H9 (cell line): ENCODE data around the gene MTHFD2. TPM values are rescaled to one million over a fixed set of nuclear protein-coding genes. Genes with fewer than 3 reads are reported as not detected.

Experiments used
- DNase-seq: peaks from one replicate; pipeline ENCODE4 v3.0.0-alpha.2; 2017
- H2AFZ ChIP-seq: one replicate; pipeline ENCODE4 v1.6.1; 2013; ENCODE audit warnings: mild to moderate bottlenecking, low read length, control low read depth, moderate library complexity
- H2AK5ac ChIP-seq: 2 replicates; pipeline ENCODE4 v1.6.1; 2013; ENCODE audit warnings: low read length, control low read depth, mixed read lengths; ENCODE audit not compliant: insufficient read length
- H2BK120ac ChIP-seq: one replicate; pipeline ENCODE4 v1.6.1; 2013; ENCODE audit warnings: low read depth, mild to moderate bottlenecking, low read length, control low read depth, inconsistent platforms; ENCODE audit not compliant: poor library complexity, severe bottlenecking
- H2BK12ac ChIP-seq: 2 replicates; pipeline ENCODE4 v1.6.1; 2013; ENCODE audit warnings: low read length, control low read depth, mixed read lengths, low read depth; ENCODE audit not compliant: insufficient read length
- H2BK15ac ChIP-seq: 2 replicates; pipeline ENCODE4 v1.6.1; 2013; ENCODE audit warnings: low read depth, low read length, control low read depth
- H2BK20ac ChIP-seq: one replicate; pipeline ENCODE4 v1.6.1; 2013; ENCODE audit warnings: low read depth, mild to moderate bottlenecking, low read length, control low read depth, inconsistent platforms; ENCODE audit not compliant: poor library complexity, severe bottlenecking
- H2BK5ac ChIP-seq: 2 replicates; pipeline ENCODE4 v1.6.1; 2013; ENCODE audit warnings: low read length, control low read depth, mixed read lengths; ENCODE audit not compliant: insufficient read length
- H3K14ac ChIP-seq: 2 replicates; pipeline ENCODE4 v1.6.1; 2013; ENCODE audit warnings: low read length, control low read depth; ENCODE audit not compliant: insufficient read depth
- H3K18ac ChIP-seq: 2 replicates; pipeline ENCODE4 v1.6.1; 2013; ENCODE audit warnings: low read depth, mild to moderate bottlenecking, mixed read lengths, low read length, control low read depth; ENCODE audit not compliant: insufficient read length
- H3K23ac ChIP-seq: 2 replicates; pipeline ENCODE4 v1.6.1; 2013; ENCODE audit warnings: low read length, control low read depth, mixed read lengths, low read depth; ENCODE audit not compliant: insufficient read length
- H3K23me2 ChIP-seq: 2 replicates; pipeline ENCODE4 v1.6.1; 2013; ENCODE audit warnings: low read depth, mild to moderate bottlenecking, mixed read lengths, low read length, control low read depth; ENCODE audit not compliant: insufficient read length, poor library complexity, severe bottlenecking
- H3K27ac ChIP-seq: 2 replicates; pipeline ENCODE4 v1.5.1; 2013; ENCODE audit warnings: low read length, control low read depth, mixed read lengths, low read depth; ENCODE audit not compliant: insufficient read length
- H3K27me3 ChIP-seq: 2 replicates; pipeline ENCODE4 v1.6.1; 2013; ENCODE audit warnings: low read length, control low read depth, inconsistent platforms; ENCODE audit not compliant: insufficient read depth
- H3K4ac ChIP-seq: 2 replicates; pipeline ENCODE4 v1.6.1; 2013; ENCODE audit warnings: low read depth, mild to moderate bottlenecking, control low read depth, inconsistent platforms, low read length, moderate library complexity
- H3K4me1 ChIP-seq: 2 replicates; pipeline ENCODE4 v1.6.1; 2013; ENCODE audit warnings: low read length, control low read depth, inconsistent platforms; ENCODE audit not compliant: insufficient read depth
- H3K4me2 ChIP-seq: 2 replicates; pipeline ENCODE4 v1.6.1; 2013; ENCODE audit warnings: low read length, control low read depth, mixed read lengths; ENCODE audit not compliant: insufficient read length, insufficient read depth
- H3K56ac ChIP-seq: 2 replicates; pipeline ENCODE4 v1.6.1; 2013; ENCODE audit warnings: low read depth, mild to moderate bottlenecking, mixed read lengths, low read length, control low read depth; ENCODE audit not compliant: insufficient read length
- H3K79me1 ChIP-seq: 2 replicates; pipeline ENCODE4 v1.6.1; 2013; ENCODE audit warnings: low read depth, mild to moderate bottlenecking, moderate library complexity, low read length, control low read depth, inconsistent platforms; ENCODE audit not compliant: insufficient read depth, poor library complexity, severe bottlenecking
- H3K79me2 ChIP-seq: 2 replicates; pipeline ENCODE4 v1.6.1; 2013; ENCODE audit warnings: low read length, control low read depth, inconsistent platforms; ENCODE audit not compliant: insufficient read depth
- H3K9ac ChIP-seq: 2 replicates; pipeline ENCODE4 v1.6.1; 2013; ENCODE audit warnings: low read length, control low read depth, mixed read lengths; ENCODE audit not compliant: insufficient read length; ENCODE audit errors: extremely low read depth
- H3K9me3 ChIP-seq: one replicate; pipeline ENCODE4 v1.6.1; 2013; ENCODE audit warnings: low read depth, low read length, inconsistent platforms; ENCODE audit not compliant: control insufficient read depth
- H3T11ph ChIP-seq: one replicate; pipeline ENCODE4 v1.6.1; 2013; ENCODE audit warnings: mild to moderate bottlenecking, low read length, control low read depth, inconsistent platforms
- H4K20me1 ChIP-seq: one replicate; pipeline ENCODE4 v1.6.1; 2013; ENCODE audit not compliant: control insufficient read depth, insufficient read length, insufficient read depth
- H4K5ac ChIP-seq: 2 replicates; pipeline ENCODE4 v1.6.1; 2013; ENCODE audit warnings: low read depth, mild to moderate bottlenecking, mixed read lengths, low read length, control low read depth; ENCODE audit not compliant: insufficient read length
- H4K8ac ChIP-seq: replicated peaks from 2 replicates; pipeline ENCODE4 v1.6.1; 2013; ENCODE audit warnings: low read length, control low read depth, mixed read lengths, low read depth; ENCODE audit not compliant: insufficient read length
- H4K91ac ChIP-seq: 2 replicates; pipeline ENCODE4 v1.6.1; 2013; ENCODE audit warnings: low read depth, mild to moderate bottlenecking, moderate library complexity, mixed read lengths, low read length, control low read depth; ENCODE audit not compliant: insufficient read length
- H3K27ac Mint-ChIP-seq, 3 experiments: 2 replicates in 2 of 3; 3 replicates in 1 of 3; pipeline ENCODE4 v1.8.0; 2020 to 2021; ENCODE audit warnings: mixed read lengths in 3 of 3, mild to moderate bottlenecking in 1 of 3, moderate library complexity in 1 of 3
- H3K27me3 Mint-ChIP-seq: 2 replicates; pipeline ENCODE4 v1.8.0; 2021; ENCODE audit warnings: low read depth, mild to moderate bottlenecking, moderate library complexity, mixed read lengths
- H3K36me3 Mint-ChIP-seq, 3 experiments: 2 replicates in 2 of 3; 3 replicates in 1 of 3; pipeline ENCODE4 v1.8.0; 2020 to 2021; ENCODE audit warnings: low read depth in 3 of 3, mixed read lengths in 3 of 3; ENCODE audit not compliant: insufficient read depth in 1 of 3
- H3K4me1 Mint-ChIP-seq, 2 experiments: 2 replicates each; pipeline ENCODE4 v1.8.0; 2020; ENCODE audit warnings: mixed read lengths in 2 of 2
- H3K4me3 Mint-ChIP-seq, 2 experiments: 2 replicates in 1 of 2; 3 replicates in 1 of 2; pipeline ENCODE4 v1.8.0; 2020 to 2021; ENCODE audit warnings: mild to moderate bottlenecking in 2 of 2, mixed read lengths in 2 of 2, moderate library complexity in 1 of 2
- H3K9me3 Mint-ChIP-seq, 2 experiments: 2 replicates in 1 of 2; 3 replicates in 1 of 2; pipeline ENCODE4 v1.8.0; 2020; ENCODE audit warnings: mild to moderate bottlenecking in 2 of 2, mixed read lengths in 2 of 2, moderate library complexity in 1 of 2
- WGBS: extraction: QIAGEN DNeasy Blood & Tissue Kit; methylation state at CpG from one replicate; pipeline ENCODE4 v1.1.7; 2013; ENCODE audit warnings: missing lambda C conversion rate, low lambda C conversion rate, mixed read lengths; ENCODE audit not compliant: insufficient read length; ENCODE audit errors: extremely low coverage; 5-methylcytosine and 5-hydroxymethylcytosine counted together
- total RNA-seq: library from RNA; stranded (reverse); gene quantifications from 2 replicates; pipeline ENCODE4 v1.2.1, GENCODE V29; 2021
- TF ChIP-seq, protein P1 (sequence below): fragments of 200-600 bp; sonication (generic); conservative IDR thresholded peaks from 3 replicates; pipeline ENCODE4 v1.8.0; 2021; ENCODE audit warnings: antibody characterized with exemption, mild to moderate bottlenecking

The MTHFD2 gene
- total RNA-seq, 1 experiment from 2014 or later: 201 TPM

DNA sequence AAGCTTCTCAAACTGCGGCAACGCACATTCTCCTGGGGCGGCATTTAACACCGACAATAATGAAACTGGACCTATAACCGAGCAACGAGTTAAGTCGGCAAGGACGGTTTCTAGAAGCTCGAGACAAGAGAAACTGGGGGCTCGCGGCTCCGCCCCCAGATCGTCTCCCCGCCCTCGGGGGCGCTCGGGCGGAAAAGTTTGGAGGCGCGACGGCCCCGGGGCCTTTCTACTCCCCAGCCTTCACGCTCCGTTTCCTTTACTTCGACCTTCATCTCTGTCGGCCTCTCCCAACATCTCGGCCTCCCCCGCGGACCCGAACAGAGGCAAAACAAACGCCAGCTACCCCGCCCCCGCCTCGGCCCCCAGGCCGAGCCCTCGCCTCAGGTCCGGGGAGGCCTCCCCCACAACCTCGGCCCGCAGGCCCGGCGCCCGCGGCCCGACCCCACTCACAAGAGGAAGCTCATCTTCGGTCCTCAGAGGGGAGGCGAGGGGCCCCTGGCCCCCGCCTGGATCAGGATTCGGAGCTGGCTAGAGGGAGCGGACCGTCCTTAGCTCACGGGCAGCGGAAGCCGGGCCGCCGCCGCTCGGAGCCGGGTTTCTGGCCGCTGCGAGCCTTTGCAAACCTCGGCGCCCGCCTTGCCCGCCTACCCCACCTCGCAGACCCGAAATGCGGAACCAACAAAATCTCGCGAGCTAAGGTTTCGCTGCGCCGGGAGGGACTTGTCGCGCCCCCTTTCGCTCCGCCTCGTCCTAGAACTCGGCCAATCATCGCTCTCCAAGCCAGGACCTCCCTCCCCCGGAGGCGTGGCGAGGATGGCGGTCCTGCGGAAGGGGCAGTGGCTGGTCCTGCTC, 20.0 kb upstream of the MTHFD2 start, which contains the start of gene MOB1A:
MOB1A (minus strand) TSS at position 669 of the 852 bp plus-strand sequence; CDS start at position 464, 205 bp downstream.
- Mint-ChIP-seq H3K27me3 (no peaks in the 10 kb centered on the region), H3K4me3 (peak within 1 kb of the TSS; percentile 90 to 93), H3K36me3 (peaks cover 17 to 34% (median 21%) of the 10 kb centered on the region in 3 experiments), H3K4me1 (peaks cover 13 to 15% of the 10 kb centered on the region in 2 experiments), H3K9me3 (peaks cover 4% of the 10 kb centered on the region in 2 experiments; a peak in 3 of 5 replicates), H3K27ac (peak within 1 kb of the TSS; percentile 82 to 98 (median 93); a peak in 6 of 7 replicates)
- DNase-seq: peak; percentile 99
- Histone ChIP-seq H3K18ac (peak within 1 kb of the TSS; percentile 96), H3K9ac (peak within 1 kb of the TSS; percentile 88), H3K4me1 (no peaks in the 10 kb centered on the region), H2BK15ac (no peak within 1 kb of the TSS), H3K27me3 (no peaks in the 10 kb centered on the region), H4K5ac (no peak within 1 kb of the TSS), H3K14ac (peak within 1 kb of the TSS; percentile 93), H2BK12ac (no peak within 1 kb of the TSS), H4K8ac (no peak within 1 kb of the TSS), H2BK5ac (no peak within 1 kb of the TSS), H3K23me2 (no peaks in the 10 kb centered on the region), H4K20me1 (no peaks in the 10 kb centered on the region), H3K79me1 (peaks cover 7% of the 10 kb centered on the region), H3K56ac (no peak within 1 kb of the TSS), H3K9me3 (no peaks in the 10 kb centered on the region), H2AFZ (no peak within 1 kb of the TSS), H3K79me2 (peaks cover 16% of the 10 kb centered on the region; the same call in 1 of the 2 replicates), H3K23ac (no peak within 1 kb of the TSS), H3K4ac (peak within 1 kb of the TSS; percentile 55), H2AK5ac (no peak within 1 kb of the TSS), H3K4me2 (peak within 1 kb of the TSS; percentile 72), H3K27ac (no peak within 1 kb of the TSS), H4K91ac (peak within 1 kb of the TSS; percentile 72), H2BK20ac (no peak within 1 kb of the TSS), H3T11ph (no peak within 1 kb of the TSS), H2BK120ac (no peak within 1 kb of the TSS)
- TF ChIP-seq, protein P1, sequence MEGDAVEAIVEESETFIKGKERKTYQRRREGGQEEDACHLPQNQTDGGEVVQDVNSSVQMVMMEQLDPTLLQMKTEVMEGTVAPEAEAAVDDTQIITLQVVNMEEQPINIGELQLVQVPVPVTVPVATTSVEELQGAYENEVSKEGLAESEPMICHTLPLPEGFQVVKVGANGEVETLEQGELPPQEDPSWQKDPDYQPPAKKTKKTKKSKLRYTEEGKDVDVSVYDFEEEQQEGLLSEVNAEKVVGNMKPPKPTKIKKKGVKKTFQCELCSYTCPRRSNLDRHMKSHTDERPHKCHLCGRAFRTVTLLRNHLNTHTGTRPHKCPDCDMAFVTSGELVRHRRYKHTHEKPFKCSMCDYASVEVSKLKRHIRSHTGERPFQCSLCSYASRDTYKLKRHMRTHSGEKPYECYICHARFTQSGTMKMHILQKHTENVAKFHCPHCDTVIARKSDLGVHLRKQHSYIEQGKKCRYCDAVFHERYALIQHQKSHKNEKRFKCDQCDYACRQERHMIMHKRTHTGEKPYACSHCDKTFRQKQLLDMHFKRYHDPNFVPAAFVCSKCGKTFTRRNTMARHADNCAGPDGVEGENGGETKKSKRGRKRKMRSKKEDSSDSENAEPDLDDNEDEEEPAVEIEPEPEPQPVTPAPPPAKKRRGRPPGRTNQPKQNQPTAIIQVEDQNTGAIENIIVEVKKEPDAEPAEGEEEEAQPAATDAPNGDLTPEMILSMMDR: no peak
- no CpG with 5 or more reads among the region's 84 CpGs for WGBS
